SU-DHL-6 (cell line): Measurements from ENCODE around the gene OVOL3.
"Not testable (repeated sequence)": the region's sequence is repeated elsewhere in the genome, so short reads cannot be mapped to it uniquely, and the experiment has no call there.

Source experiments
- H2AFZ ChIP-seq: fragments of 200-600 bp; sonication (generic); 2 replicates; pipeline ENCODE4 v1.6.1; 2014; ENCODE audit warnings: low read depth, mild to moderate bottlenecking, moderate library complexity, mixed read lengths, antibody characterized with exemption, low read length; ENCODE audit not compliant: severe bottlenecking
- H3F3A ChIP-seq: fragments of 200-600 bp; shearing (Covaris generic); 2 replicates; pipeline ENCODE4 v1.6.0; 2016; ENCODE audit warnings: antibody characterized with exemption, mild to moderate bottlenecking; ENCODE audit not compliant: insufficient read depth
- H3K27ac ChIP-seq: fragments of 200-600 bp; sonication (generic); 2 replicates; pipeline ENCODE4 v1.5.1; 2016; ENCODE audit warnings: low read depth, mild to moderate bottlenecking, low read length, moderate library complexity, mixed read lengths
- H3K27me3 ChIP-seq: fragments of 200-600 bp; sonication (generic), shearing (Covaris generic); 2 replicates; pipeline ENCODE4 v1.6.0; 2014; ENCODE audit warnings: mild to moderate bottlenecking, low read length
- H3K36me3 ChIP-seq: fragments of 200-600 bp; sonication (generic); 2 replicates; pipeline ENCODE4 v1.6.1; 2014; ENCODE audit warnings: mild to moderate bottlenecking, low read length, mixed read lengths
- H3K4me2 ChIP-seq: fragments of 300-600, 200-600 bp; shearing (Covaris generic), sonication (generic); 2 replicates; pipeline ENCODE4 v1.6.0; 2014; ENCODE audit warnings: low read length, low read depth, mild to moderate bottlenecking; ENCODE audit not compliant: poor library complexity, severe bottlenecking
- H3K4me3 ChIP-seq: fragments of 200-600 bp; sonication (generic); 2 replicates; pipeline ENCODE4 v1.5.1; 2014; ENCODE audit warnings: antibody characterized with exemption, low read length, mild to moderate bottlenecking, mixed read lengths; ENCODE audit not compliant: insufficient read depth, poor library complexity, severe bottlenecking
- H3K79me2 ChIP-seq: fragments of 200-600 bp; sonication (generic); 2 replicates; pipeline ENCODE4 v1.6.1; 2014; ENCODE audit warnings: mild to moderate bottlenecking, low read length, moderate library complexity; ENCODE audit not compliant: insufficient read depth
- H3K9ac ChIP-seq: fragments of 200-600 bp; sonication (generic); 2 replicates; pipeline ENCODE4 v1.7.0; 2014; ENCODE audit warnings: mild to moderate bottlenecking, low read length
- H3K9me2 ChIP-seq: fragments of 200-600 bp; sonication (generic); replicated peaks from 2 replicates; pipeline ENCODE4 v1.6.1; 2014; ENCODE audit warnings: low read length; ENCODE audit not compliant: insufficient read depth
- H3K9me3 ChIP-seq: fragments of 200-600 bp; sonication (generic); 2 replicates; pipeline ENCODE4 v1.6.1; 2014; ENCODE audit warnings: low read length, mixed read lengths; ENCODE audit not compliant: insufficient read depth
- H4K20me1 ChIP-seq: fragments of 200-600 bp; sonication (generic); 2 replicates; pipeline ENCODE4 v1.6.1; 2014; ENCODE audit warnings: low read depth, mild to moderate bottlenecking, antibody characterized with exemption, low read length, moderate library complexity, mixed read lengths
- EZH2phosphoT487 ChIP-seq: fragments of 200-600 bp; sonication (generic), shearing (Covaris generic); conservative IDR thresholded peaks from 2 replicates; pipeline ENCODE4 v1.6.1; 2018; ENCODE audit warnings: mild to moderate bottlenecking, antibody characterized with exemption, low read length, moderate library complexity, mixed read lengths
- TF ChIP-seq, protein P1 (sequence below): fragments of 200-600 bp; sonication (generic); IDR thresholded peaks from one replicate; pipeline ENCODE4 v1.5.1; 2017; ENCODE audit warnings: antibody characterized with exemption, mild to moderate bottlenecking, low read length, moderate library complexity; ENCODE audit not compliant: insufficient read depth, poor library complexity, severe bottlenecking

Gene OVOL3

DNA sequence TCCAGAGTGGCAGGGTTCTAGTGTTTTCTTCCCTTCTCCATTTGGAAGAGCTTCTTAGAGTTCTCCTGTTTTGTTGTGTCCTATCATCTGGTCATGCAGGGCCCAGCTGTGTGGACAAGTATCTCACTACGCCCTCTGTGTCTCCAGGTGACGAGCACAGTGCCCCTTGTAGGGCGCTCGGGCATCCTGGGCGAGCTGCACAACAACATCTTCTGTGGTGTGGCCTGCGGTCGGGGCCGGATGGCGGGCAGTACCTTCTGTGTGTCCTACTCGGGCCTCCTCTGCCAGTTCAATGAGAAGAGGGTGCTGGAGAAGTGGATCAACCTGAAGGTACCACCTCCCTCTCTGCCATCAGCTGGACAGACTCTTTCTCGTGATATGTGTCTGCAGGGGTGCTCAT is 43.3 kb upstream of the OVOL3 start:
- no peaks in the 10 kb centered on the region for H3K9me3 ChIP-seq
- no peaks in the 10 kb centered on the region for H3F3A ChIP-seq
- no peak overlapping the region for H2AFZ ChIP-seq
- no peak overlapping the region for H3K27ac ChIP-seq
- no peaks in the 10 kb centered on the region for H4K20me1 ChIP-seq
- 0 out of 2 replicates have a peak, but pooled peaks cover 3% of the 10 kb centered on the region for H3K79me2 ChIP-seq
- H3K4me3 ChIP-seq, result no peak overlapping the region
- no peaks in the 10 kb centered on the region for H3K9me2 ChIP-seq
- H3K36me3 ChIP-seq, result 0 out of 2 replicates have a peak, but pooled peaks cover 5% of the 10 kb centered on the region
- TF ChIP-seq, protein P1, sequence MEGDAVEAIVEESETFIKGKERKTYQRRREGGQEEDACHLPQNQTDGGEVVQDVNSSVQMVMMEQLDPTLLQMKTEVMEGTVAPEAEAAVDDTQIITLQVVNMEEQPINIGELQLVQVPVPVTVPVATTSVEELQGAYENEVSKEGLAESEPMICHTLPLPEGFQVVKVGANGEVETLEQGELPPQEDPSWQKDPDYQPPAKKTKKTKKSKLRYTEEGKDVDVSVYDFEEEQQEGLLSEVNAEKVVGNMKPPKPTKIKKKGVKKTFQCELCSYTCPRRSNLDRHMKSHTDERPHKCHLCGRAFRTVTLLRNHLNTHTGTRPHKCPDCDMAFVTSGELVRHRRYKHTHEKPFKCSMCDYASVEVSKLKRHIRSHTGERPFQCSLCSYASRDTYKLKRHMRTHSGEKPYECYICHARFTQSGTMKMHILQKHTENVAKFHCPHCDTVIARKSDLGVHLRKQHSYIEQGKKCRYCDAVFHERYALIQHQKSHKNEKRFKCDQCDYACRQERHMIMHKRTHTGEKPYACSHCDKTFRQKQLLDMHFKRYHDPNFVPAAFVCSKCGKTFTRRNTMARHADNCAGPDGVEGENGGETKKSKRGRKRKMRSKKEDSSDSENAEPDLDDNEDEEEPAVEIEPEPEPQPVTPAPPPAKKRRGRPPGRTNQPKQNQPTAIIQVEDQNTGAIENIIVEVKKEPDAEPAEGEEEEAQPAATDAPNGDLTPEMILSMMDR, result no peak
- TF ChIP-seq EZH2phosphoT487, result no peak
- H3K4me2 ChIP-seq, result no peak overlapping the region
- H3K27me3 ChIP-seq, result no peaks in the 10 kb centered on the region
- no peak overlapping the region for H3K9ac ChIP-seq

DNA sequence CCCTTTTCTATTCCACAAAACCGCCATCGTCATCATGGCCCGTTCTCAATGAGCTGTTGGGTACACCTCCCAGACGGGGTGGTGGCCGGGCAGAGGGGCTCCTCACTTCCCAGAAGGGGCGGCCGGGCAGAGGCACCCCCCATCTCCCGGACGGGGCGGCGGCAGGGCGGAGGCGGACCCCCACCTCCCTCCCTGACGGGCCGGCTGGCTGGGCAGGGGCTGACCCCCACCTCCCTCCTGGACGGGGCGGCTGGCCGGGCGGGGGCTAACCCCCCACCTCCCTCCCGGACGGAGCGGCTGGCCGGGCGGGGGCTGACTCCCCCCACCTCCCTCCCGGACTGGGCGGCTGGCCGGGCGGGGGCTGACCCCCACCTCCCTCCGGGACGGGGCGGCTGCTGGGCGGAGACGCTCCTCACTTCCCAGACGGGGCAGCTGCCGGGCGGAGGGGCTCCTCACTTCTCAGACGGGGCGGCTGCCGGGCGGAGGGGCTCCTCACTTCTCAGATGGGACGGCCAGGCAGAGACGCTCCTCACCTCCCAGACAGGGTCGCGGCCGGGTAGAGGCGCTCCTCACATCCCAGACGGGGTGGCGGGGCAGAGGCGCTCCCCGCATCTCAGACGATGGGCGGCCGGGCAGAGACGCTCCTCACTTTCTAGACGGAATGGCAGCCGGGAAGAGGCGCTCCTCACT is 42.0 kb upstream of the OVOL3 start:
- not testable (repeated sequence) for H3K79me2 ChIP-seq, H3K27ac ChIP-seq, H3K9me2 ChIP-seq, H3F3A ChIP-seq, H4K20me1 ChIP-seq, H3K9me3 ChIP-seq, H3K9ac ChIP-seq, H2AFZ ChIP-seq, H3K4me2 ChIP-seq, H3K4me3 ChIP-seq, H3K36me3 ChIP-seq, H3K27me3 ChIP-seq

DNA sequence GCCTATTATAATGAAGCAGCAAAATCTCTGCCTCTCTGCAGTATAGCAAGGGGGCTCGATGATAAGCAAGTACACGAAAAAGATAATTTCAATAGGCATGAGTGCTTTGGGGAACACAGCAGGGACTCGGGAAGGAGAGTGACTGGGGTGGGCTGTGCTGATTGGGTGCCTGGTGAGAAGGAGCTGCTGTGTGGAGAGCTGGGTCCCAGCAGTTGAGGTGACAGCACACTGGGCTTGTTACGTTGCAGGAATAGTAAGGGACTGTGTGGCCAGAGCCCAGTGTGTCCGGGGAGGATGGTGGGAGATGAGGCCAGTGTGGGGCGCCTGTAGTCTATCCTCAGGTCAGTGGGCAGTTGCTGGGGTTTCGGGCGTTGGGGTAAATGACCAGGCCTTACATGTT is 38.9 kb upstream of the OVOL3 start:
- H3K9ac ChIP-seq, result no peak overlapping the region
- peaks cover 9% of the 10 kb centered on the region; the same call in 1 of the 2 replicates for H3K36me3 ChIP-seq
- no peaks in the 10 kb centered on the region for H3K79me2 ChIP-seq
- 0 out of 2 replicates have a peak, but pooled peaks cover 4% of the 10 kb centered on the region for H3F3A ChIP-seq
- H3K27ac ChIP-seq, result no peak overlapping the region
- H3K9me3 ChIP-seq, result no peaks in the 10 kb centered on the region
- H3K4me3 ChIP-seq, result no peak overlapping the region
- H3K9me2 ChIP-seq, result no peaks in the 10 kb centered on the region
- no peaks in the 10 kb centered on the region for H3K27me3 ChIP-seq
- H3K4me2 ChIP-seq, result no peak overlapping the region
- H2AFZ ChIP-seq, result no peak overlapping the region
- TF ChIP-seq EZH2phosphoT487, result no peak
- TF ChIP-seq, protein P1, result no peak
- H4K20me1 ChIP-seq, result no peaks in the 10 kb centered on the region

DNA sequence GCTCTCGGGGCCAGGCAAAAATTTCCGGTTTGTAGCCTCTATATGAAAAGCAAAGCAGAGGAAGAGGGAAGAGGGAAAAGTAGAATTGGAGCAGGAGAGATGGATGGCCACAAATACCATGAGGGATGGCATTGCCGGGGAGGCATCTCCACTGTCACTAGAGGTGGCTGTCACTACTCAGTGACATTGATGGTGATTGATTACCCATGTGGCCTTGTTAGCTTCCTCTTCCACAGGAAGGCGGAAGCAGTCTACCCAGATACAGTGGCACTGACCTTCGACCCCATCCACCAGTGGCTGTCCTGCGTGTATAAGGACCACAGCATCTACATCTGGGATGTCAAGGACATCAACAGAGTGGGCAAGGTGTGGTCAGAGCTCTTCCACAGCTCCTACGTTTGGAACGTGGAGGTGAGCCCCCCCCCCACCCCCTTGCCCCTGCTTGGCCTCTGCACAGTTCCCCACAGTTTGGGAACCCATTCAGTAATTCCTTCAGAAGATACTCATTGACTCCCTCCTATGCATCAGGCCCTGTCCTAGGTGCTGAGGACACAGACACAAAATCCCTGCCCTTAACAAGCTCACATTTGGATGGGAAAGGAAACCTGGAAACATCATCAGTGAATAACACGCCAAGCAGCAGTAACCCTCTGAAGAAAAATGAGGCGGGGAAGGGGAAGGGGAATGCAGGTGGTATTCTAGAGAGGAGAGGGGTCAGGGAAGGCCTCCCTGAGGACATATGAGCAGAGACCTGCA is 37.6 kb upstream of the OVOL3 start:
- Histone ChIP-seq H2AFZ (no peak overlapping the region), H3K9me3 (no peaks in the 10 kb centered on the region), H4K20me1 (no peaks in the 10 kb centered on the region), H3K79me2 (no peaks in the 10 kb centered on the region), H3K4me3 (no peak overlapping the region), H3F3A (0 out of 2 replicates have a peak, but pooled peaks cover 4% of the 10 kb centered on the region), H3K36me3 (peaks cover 9% of the 10 kb centered on the region; the same call in 1 of the 2 replicates), H3K9me2 (no peaks in the 10 kb centered on the region), H3K27me3 (no peaks in the 10 kb centered on the region), H3K4me2 (no peak overlapping the region), H3K27ac (no peak overlapping the region), H3K9ac (no peak overlapping the region)
- no peak for TF ChIP-seq EZH2phosphoT487
- TF ChIP-seq, protein P1, result no peak
